HG03432 (cell line): Measurements from ENCODE around the gene C3orf85.
"Not testable (repeated sequence)": the region's sequence is repeated elsewhere in the genome, so short reads cannot be mapped to it uniquely, and the experiment has no call there.

Experiments
- ATAC-seq: cut with Tn5 transposase; IDR thresholded peaks from one replicate; pipeline ENCODE4 v1.9.1; 2021; ENCODE audit warnings: mild to moderate bottlenecking, moderate library complexity; ENCODE audit not compliant: unreplicated experiment

The C3orf85 gene

GRCh38 chr3:109136523-109136922 is at the start of gene C3orf85:
TSS of gene C3orf85 (plus strand) at chr3:109136719. CDS start at chr3:109136848, 129 bp downstream.
- no peak for ATAC-seq

- no peak for ATAC-seq
These were observed 47.3 kb upstream of the C3orf85 start for GRCh38 chr3:109089265-109089664.

GRCh38 chr3:109091846-109092245 is 44.7 kb upstream of the C3orf85 start:
- no peak for ATAC-seq

- ATAC-seq: no peak
These were observed 43.0 kb upstream of the C3orf85 start for GRCh38 chr3:109093561-109093960.

- no peak for ATAC-seq
These were observed 41.4 kb upstream of the C3orf85 start for GRCh38 chr3:109095166-109095565.

GRCh38 chr3:109098079-109098644 is 38.4 kb upstream of the C3orf85 start:
- ATAC-seq: peak; percentile 66

- no peak for ATAC-seq
These were observed 26.9 kb upstream of the C3orf85 start for GRCh38 chr3:109109574-109109973.

- ATAC-seq: no peak
These were observed 23.4 kb upstream of the C3orf85 start for GRCh38 chr3:109112946-109113760.

GRCh38 chr3:109114746-109115145 is 21.8 kb upstream of the C3orf85 start:
- ATAC-seq: no peak

GRCh38 chr3:109115451-109115850 is 21.1 kb upstream of the C3orf85 start:
- no peak for ATAC-seq

GRCh38 chr3:109116031-109116430 is 20.5 kb upstream of the C3orf85 start:
- ATAC-seq: no peak

- no peak for ATAC-seq
These were observed 18.6 kb upstream of the C3orf85 start, which contains the start of gene MORC1 for GRCh38 chr3:109117939-109118338. TSS of gene MORC1 (minus strand) at chr3:109118134. CDS start at chr3:109118059, 75 bp downstream.

GRCh38 chr3:109118584-109118983 is 17.9 kb upstream of the C3orf85 start:
- no peak for ATAC-seq

- ATAC-seq: no peak
These were observed 13.8 kb upstream of the C3orf85 start for GRCh38 chr3:109122690-109123089.

GRCh38 chr3:109125902-109126301 is 10.6 kb upstream of the C3orf85 start:
- ATAC-seq: no peak

- no peak for ATAC-seq
These were observed 9.0 kb upstream of the C3orf85 start for GRCh38 chr3:109127553-109127952.

- no peak for ATAC-seq
These were observed 5.2 kb upstream of the C3orf85 start for GRCh38 chr3:109131276-109131675.

GRCh38 chr3:109132801-109133473 is 3.6 kb upstream of the C3orf85 start:
- ATAC-seq: no peak

- not testable (repeated sequence) for ATAC-seq
These were observed 3.1 kb upstream of the C3orf85 start for GRCh38 chr3:109133474-109133816.

GRCh38 chr3:109137761-109138160 is 1.2 kb downstream of the C3orf85 start:
- no peak for ATAC-seq

GRCh38 chr3:109140318-109140717 is 3.8 kb downstream of the C3orf85 start:
- ATAC-seq: no peak

- no peak for ATAC-seq
These were observed 7.1 kb downstream of the C3orf85 start for GRCh38 chr3:109143646-109144045.
